ENCODE data around the gene SORL1-AS1.

The SORL1-AS1 gene

GRCh38 chr11:121412711-121413415 lies 39.9 kb downstream of the SORL1-AS1 start:
- TF ChIP-seq TEAD4 (IDR thresholded peaks at IDR 0.05) (no peak), TAF1 (IDR thresholded peaks at IDR 0.05; ENCODE audit: low read depth) (no peak), CREB1 (IDR thresholded peaks at IDR 0.05; ENCODE audit: low read depth) (no peak), YY1 (IDR thresholded peaks at IDR 0.05; ENCODE audit: low read depth) (no peak), ZBTB7A (IDR thresholded peaks at IDR 0.05; ENCODE audit: low read depth) (no peak), MAX (IDR thresholded peaks at IDR 0.05) (no peak), EGR1 (IDR thresholded peaks at IDR 0.05) (no peak), CEBPB (IDR thresholded peaks at IDR 0.05) (no peak), EP300 (IDR thresholded peaks at IDR 0.05; ENCODE audit: borderline replicate concordance) (no peak), TCF12 (IDR thresholded peaks at IDR 0.05; ENCODE audit: low read depth) (no peak), NFIC (IDR thresholded peaks at IDR 0.05) (no peak), RAD21 (IDR thresholded peaks at IDR 0.05; ENCODE audit: low read depth) (no peak), USF1 (IDR thresholded peaks at IDR 0.05) (no peak), FOXM1 (IDR thresholded peaks at IDR 0.05; ENCODE audit: borderline replicate concordance, low read depth) (no peak)
- TF ChIP-seq, protein P1, sequence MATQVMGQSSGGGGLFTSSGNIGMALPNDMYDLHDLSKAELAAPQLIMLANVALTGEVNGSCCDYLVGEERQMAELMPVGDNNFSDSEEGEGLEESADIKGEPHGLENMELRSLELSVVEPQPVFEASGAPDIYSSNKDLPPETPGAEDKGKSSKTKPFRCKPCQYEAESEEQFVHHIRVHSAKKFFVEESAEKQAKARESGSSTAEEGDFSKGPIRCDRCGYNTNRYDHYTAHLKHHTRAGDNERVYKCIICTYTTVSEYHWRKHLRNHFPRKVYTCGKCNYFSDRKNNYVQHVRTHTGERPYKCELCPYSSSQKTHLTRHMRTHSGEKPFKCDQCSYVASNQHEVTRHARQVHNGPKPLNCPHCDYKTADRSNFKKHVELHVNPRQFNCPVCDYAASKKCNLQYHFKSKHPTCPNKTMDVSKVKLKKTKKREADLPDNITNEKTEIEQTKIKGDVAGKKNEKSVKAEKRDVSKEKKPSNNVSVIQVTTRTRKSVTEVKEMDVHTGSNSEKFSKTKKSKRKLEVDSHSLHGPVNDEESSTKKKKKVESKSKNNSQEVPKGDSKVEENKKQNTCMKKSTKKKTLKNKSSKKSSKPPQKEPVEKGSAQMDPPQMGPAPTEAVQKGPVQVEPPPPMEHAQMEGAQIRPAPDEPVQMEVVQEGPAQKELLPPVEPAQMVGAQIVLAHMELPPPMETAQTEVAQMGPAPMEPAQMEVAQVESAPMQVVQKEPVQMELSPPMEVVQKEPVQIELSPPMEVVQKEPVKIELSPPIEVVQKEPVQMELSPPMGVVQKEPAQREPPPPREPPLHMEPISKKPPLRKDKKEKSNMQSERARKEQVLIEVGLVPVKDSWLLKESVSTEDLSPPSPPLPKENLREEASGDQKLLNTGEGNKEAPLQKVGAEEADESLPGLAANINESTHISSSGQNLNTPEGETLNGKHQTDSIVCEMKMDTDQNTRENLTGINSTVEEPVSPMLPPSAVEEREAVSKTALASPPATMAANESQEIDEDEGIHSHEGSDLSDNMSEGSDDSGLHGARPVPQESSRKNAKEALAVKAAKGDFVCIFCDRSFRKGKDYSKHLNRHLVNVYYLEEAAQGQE (IDR thresholded peaks at IDR 0.05; ENCODE audit: low read depth): no peak

DNA sequence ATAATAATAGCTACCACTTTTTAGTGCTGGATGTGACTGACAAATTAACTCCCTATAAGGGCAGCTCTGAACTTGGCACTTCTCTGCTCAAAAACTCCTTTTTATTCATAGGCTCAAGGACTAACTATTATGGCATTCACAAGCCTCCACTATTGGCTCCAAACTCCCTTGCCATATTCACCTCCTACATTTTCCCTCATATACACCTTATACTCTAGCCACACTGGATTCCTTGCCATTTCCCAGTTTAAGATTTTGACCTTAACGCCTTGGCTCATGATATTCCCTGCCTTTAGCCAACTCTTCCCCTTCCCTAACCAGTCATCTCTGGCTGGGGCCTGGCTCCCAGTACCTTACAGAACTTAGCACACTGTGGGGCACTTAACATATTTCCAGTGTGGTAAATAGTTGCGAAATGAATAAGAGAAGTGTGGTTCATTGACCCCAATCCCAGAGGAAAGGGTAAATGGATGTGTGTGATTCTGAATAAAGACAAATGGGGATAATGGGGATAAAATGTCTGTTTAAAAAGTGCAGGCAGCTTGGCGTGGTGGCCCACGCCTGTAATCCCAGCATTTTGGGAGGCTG lies 40.7 kb downstream of the SORL1-AS1 start:
- TF ChIP-seq NFIC (IDR thresholded peaks at IDR 0.05): no peak
- TF ChIP-seq TEAD4 (IDR thresholded peaks at IDR 0.05): no peak
- TF ChIP-seq, protein P1 (IDR thresholded peaks at IDR 0.05; ENCODE audit: low read depth): no peak
- no peak for TF ChIP-seq FOXM1 (IDR thresholded peaks at IDR 0.05; ENCODE audit: borderline replicate concordance, low read depth)
- TF ChIP-seq ZBTB7A (IDR thresholded peaks at IDR 0.05; ENCODE audit: low read depth): no peak
- TF ChIP-seq EGR1 (IDR thresholded peaks at IDR 0.05): no peak
- no peak for TF ChIP-seq MAX (IDR thresholded peaks at IDR 0.05)
- no peak for TF ChIP-seq CREB1 (IDR thresholded peaks at IDR 0.05; ENCODE audit: low read depth)
- TF ChIP-seq USF1 (IDR thresholded peaks at IDR 0.05): no peak
- TF ChIP-seq TCF12 (IDR thresholded peaks at IDR 0.05; ENCODE audit: low read depth): no peak
- TF ChIP-seq TAF1 (IDR thresholded peaks at IDR 0.05; ENCODE audit: low read depth): no peak
- no peak for TF ChIP-seq CEBPB (IDR thresholded peaks at IDR 0.05)
- no peak for TF ChIP-seq EP300 (IDR thresholded peaks at IDR 0.05; ENCODE audit: borderline replicate concordance)
- TF ChIP-seq YY1 (IDR thresholded peaks at IDR 0.05; ENCODE audit: low read depth): no peak
- TF ChIP-seq RAD21 (IDR thresholded peaks at IDR 0.05; ENCODE audit: low read depth): no peak

- no peak for TF ChIP-seq EP300 (IDR thresholded peaks at IDR 0.05; ENCODE audit: borderline replicate concordance)
- TF ChIP-seq ZBTB7A (IDR thresholded peaks at IDR 0.05; ENCODE audit: low read depth): no peak
- no peak for TF ChIP-seq CREB1 (IDR thresholded peaks at IDR 0.05; ENCODE audit: low read depth)
- no peak for TF ChIP-seq TAF1 (IDR thresholded peaks at IDR 0.05; ENCODE audit: low read depth)
- no peak for TF ChIP-seq TEAD4 (IDR thresholded peaks at IDR 0.05)
- TF ChIP-seq TCF12 (IDR thresholded peaks at IDR 0.05; ENCODE audit: low read depth): no peak
- no peak for TF ChIP-seq RAD21 (IDR thresholded peaks at IDR 0.05; ENCODE audit: low read depth)
- TF ChIP-seq MAX (IDR thresholded peaks at IDR 0.05): no peak
- TF ChIP-seq YY1 (IDR thresholded peaks at IDR 0.05; ENCODE audit: low read depth): no peak
These were observed 43.9 kb downstream of the SORL1-AS1 start for GRCh38 chr11:121408830-121409229.

DNA sequence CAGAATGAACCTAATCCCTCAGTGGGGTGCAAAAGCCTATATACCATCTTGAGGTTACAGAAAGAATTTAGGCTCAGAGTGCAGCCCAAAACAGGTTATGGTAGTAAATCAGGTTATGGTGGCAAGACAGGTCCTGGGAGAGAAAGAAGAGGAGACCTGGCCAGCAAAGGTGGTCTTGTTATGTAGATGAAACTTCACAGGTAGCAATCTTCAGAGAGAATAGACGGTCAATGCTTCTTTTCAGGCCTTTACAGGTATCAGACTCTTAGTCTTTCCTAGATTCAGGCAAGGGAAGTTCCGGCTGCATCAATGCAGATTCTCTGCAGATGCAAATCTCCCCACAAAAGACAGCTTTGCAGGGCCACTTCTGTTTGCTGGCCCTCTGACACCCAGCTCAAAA lies 46.5 kb downstream of the SORL1-AS1 start:
- TF ChIP-seq TAF1 (IDR thresholded peaks at IDR 0.05; ENCODE audit: low read depth) (no peak), ZBTB7A (IDR thresholded peaks at IDR 0.05; ENCODE audit: low read depth) (no peak), USF1 (IDR thresholded peaks at IDR 0.05) (no peak), YY1 (IDR thresholded peaks at IDR 0.05; ENCODE audit: low read depth) (no peak), CREB1 (IDR thresholded peaks at IDR 0.05; ENCODE audit: low read depth) (no peak), RAD21 (IDR thresholded peaks at IDR 0.05; ENCODE audit: low read depth) (no peak), FOXM1 (IDR thresholded peaks at IDR 0.05; ENCODE audit: borderline replicate concordance, low read depth) (no peak), TCF12 (IDR thresholded peaks at IDR 0.05; ENCODE audit: low read depth) (no peak), MAX (IDR thresholded peaks at IDR 0.05) (no peak), TEAD4 (IDR thresholded peaks at IDR 0.05) (no peak), CEBPB (IDR thresholded peaks at IDR 0.05) (no peak), NFIC (IDR thresholded peaks at IDR 0.05) (no peak), EP300 (IDR thresholded peaks at IDR 0.05; ENCODE audit: borderline replicate concordance) (no peak), EGR1 (IDR thresholded peaks at IDR 0.05) (no peak)
- TF ChIP-seq, protein P1 (IDR thresholded peaks at IDR 0.05; ENCODE audit: low read depth): no peak
